Spinal cord (tissue), 10 donors: ENCODE data around the gene TRABD. TPM values are rescaled to one million over a fixed set of nuclear protein-coding genes. Genes with fewer than 3 reads are reported as not detected.
A peak's percentile ranks its signal among the peaks of the same experiment; 100 is the strongest.

Source experiments
- DNase-seq, 6 donors: peaks; one replicate each; pipeline versions ENCODE4 v3.0.0 to v3.0.0-alpha.2; 2013 to 2015; ENCODE audit warnings: low spot score in 6 of 6, low read depth in 4 of 6
- H3K27ac ChIP-seq: one replicate; pipeline ENCODE4 v1.5.1; 2013; ENCODE audit warnings: low read depth, low read length, control low read depth
- H3K27me3 ChIP-seq: one replicate; pipeline ENCODE4 v1.6.1; 2013; ENCODE audit warnings: low read length; ENCODE audit not compliant: control insufficient read depth, insufficient read depth
- H3K36me3 ChIP-seq: one replicate; pipeline ENCODE4 v1.6.1; 2013; ENCODE audit warnings: low read length; ENCODE audit not compliant: control insufficient read depth, insufficient read depth
- H3K4me1 ChIP-seq: one replicate; pipeline ENCODE4 v1.6.1; 2013; ENCODE audit warnings: low read length; ENCODE audit not compliant: control insufficient read depth, insufficient read depth
- H3K4me3 ChIP-seq: one replicate; pipeline ENCODE4 v1.5.1; 2013; ENCODE audit warnings: low read depth, low read length, control low read depth
- H3K9me3 ChIP-seq: one replicate; pipeline ENCODE4 v1.6.1; 2013; ENCODE audit warnings: low read length; ENCODE audit not compliant: control insufficient read depth, insufficient read depth
- WGBS: methylation state at CpG from one replicate; pipeline ENCODE4 v1.1.5; 2013; ENCODE audit warnings: missing lambda C conversion rate; ENCODE audit not compliant: insufficient coverage; 5-methylcytosine and 5-hydroxymethylcytosine counted together
- polyA plus RNA-seq, 2 donors: library from polyadenylated mRNA; unstranded; fragments of 120-200 nt; gene quantifications; one replicate each; pipeline ENCODE4 v1.2.1, GENCODE V29; 2013; ENCODE audit not compliant: insufficient read length in 2 of 2
- total RNA-seq, 2 donors: library from RNA; depleted of rRNA in 1 of 2; stranded (reverse); fragments of 120-200 nt in 1 of 2; fragments of >200 nt in 1 of 2; gene quantifications; one replicate each; pipeline versions ENCODE4 v1.2.3 to v1.2.4, GENCODE V29; 2013 to 2014
- donor health status: healthy.

The TRABD gene
- total and polyA plus RNA-seq, 4 donors, result 5.4 to 34.7 (median 21.7) TPM

DNA sequence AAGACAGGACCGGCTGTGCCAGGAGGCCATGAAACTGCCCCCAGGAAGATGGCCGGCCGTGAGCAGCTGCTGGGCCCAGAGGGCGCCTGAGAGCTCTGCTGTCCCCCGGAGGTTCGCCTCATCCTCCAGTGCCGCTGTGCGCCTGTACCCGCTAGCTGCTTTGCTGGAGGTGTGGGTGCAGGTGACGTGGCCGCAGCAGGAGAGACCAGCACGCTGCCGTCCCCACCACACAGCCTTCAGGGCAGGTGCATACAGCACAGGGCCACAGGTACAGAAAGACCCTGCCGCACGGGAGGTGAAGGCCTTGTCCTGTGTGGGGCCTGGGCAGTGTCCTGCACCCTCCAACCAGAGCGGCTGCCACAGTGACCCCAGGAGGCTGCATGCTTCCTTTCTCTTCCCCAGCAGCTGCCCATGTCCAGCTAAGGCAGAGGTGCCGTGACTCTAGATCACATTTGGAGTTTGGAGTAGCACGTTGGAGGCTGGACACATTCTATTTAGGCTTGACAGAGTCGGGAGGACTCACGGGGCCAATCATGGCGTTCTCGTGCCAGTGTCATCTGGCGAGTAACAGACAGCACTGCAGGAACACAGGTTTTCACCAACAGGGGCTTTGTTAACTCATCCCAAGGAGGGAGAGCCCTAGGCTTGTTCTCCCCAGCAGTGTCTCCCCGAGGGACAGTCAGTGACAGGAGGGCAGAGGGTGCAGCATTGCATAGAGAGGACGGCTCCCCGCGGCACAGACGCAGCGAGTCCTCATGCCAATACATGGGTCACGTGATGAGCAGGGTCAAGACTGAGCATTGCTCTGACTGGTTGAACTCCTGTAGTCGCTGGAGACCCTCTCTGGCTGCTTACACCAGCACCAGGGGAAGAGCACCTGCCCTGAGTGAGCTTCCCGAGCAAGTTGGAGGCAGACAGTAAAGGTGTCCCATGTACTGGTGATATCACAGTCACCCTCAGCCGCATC is 33.9 kb upstream of the TRABD start:
- Histone ChIP-seq H3K27me3 (no peaks in the 10 kb centered on the region), H3K9me3 (no peaks in the 10 kb centered on the region), H3K36me3 (no peaks in the 10 kb centered on the region), H3K4me1 (peaks cover 28% of the 10 kb centered on the region), H3K4me3 (no peak overlapping the region), H3K27ac (no peak overlapping the region)
- no peak for DNase-seq
- WGBS, result 79% methylated on average over 32 of the region's 33 CpGs

DNA sequence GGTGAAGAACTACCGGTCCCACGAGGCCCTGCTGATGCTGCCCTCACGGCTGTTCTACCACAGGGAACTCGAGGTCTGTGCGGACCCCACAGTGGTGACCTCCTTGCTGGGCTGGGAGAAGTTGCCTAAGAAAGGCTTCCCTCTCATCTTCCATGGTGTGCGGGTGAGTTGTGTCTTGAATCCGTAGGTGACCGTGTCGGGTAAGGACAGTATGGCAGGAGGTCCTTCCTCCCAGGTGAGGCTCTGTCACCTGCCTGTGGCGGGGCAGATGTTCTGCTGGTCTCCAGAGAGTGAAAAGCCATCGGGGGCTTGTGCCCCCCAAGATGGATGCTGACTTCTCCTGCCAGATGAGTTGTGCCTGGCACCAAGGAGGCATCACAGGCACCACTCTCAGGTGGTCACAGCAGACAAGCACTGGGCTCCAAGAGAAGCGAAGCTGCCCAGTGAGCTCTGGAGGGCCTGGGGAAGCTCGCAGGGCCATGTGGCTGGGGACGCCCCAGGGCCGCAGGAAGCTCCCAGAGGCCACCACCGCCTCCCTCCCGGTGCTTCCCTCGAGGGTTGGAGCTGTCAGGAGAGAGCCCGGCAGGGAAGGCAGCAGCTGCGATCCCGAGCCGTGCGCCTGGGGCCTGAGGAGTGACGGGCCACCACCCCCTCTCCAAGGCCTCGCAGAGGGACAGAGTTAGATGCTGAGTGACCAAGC is 32.5 kb upstream of the TRABD start:
- Histone ChIP-seq H3K4me1 (peaks cover 15% of the 10 kb centered on the region), H3K27ac (no peak overlapping the region), H3K4me3 (no peak overlapping the region), H3K36me3 (peaks cover 3% of the 10 kb centered on the region), H3K27me3 (peaks cover 3% of the 10 kb centered on the region), H3K9me3 (no peaks in the 10 kb centered on the region)
- 82% methylated on average over 15 of the region's 25 CpGs for WGBS
- DNase-seq, result no peak

DNA sequence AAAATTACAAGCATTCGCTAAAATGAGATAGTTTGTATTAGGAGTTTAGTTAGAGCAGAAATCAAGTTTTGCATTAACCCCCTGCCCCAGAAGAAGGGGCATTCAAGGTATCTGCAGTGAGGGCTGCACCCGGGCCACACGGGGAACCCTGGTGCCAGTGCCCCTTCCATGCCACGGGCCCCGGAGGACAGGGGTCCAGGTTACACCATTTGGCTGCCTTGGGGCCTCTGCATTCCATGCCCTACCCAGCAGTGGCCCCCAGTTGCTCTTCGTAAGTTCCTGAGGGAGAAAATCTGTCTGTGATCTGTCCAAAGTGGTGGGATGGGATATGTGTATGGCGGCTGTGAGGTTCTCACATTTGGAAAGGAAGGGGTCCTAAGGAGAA is 32.0 kb upstream of the TRABD start:
- 94% methylated on average over 5 of the region's 7 CpGs for WGBS
- H3K4me1 ChIP-seq, result peaks cover 14% of the 10 kb centered on the region
- H3K27me3 ChIP-seq, result peaks cover 3% of the 10 kb centered on the region
- DNase-seq, result no peak
- H3K27ac ChIP-seq, result no peak overlapping the region
- H3K36me3 ChIP-seq, result peaks cover 3% of the 10 kb centered on the region
- no peaks in the 10 kb centered on the region for H3K9me3 ChIP-seq
- H3K4me3 ChIP-seq, result no peak overlapping the region

DNA sequence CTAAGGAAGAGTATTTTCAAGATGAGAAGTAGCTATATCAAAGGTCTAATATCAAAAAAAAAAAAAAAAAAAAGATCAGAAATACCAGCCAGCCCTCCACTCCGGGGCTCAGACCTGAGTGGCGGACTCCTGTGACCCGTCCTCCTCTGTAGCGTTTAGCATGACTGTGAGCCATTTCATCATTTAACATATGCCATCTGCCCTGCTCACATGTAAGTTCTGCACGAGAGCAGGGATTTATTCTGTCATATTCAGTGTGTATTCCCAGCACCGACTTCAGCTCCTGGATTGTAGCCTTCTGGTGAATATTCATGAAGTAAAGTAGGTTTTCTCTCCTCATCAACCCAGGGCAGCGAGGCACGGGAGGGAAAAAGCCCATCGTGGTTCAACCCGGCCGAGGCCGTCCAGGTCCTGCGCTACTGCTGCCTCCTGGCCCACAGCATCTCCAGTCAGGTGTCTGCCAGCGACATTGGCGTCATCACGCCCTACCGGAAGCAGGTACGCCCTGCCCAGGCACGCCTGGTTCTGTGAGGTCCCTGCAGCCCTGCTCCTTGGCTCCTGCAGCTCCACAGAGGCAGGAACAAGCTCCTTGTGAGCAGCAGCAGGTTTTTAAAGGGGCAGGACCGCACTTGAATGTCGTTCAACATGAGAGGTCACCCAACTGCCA is 27.9 kb upstream of the TRABD start:
- 77% methylated on average over 20 of the region's 21 CpGs for WGBS
- H3K27me3 ChIP-seq, result peaks cover 3% of the 10 kb centered on the region
- peak in 1 of 6 donors; percentile 47 for DNase-seq
- H3K4me3 ChIP-seq, result no peak overlapping the region
- H3K36me3 ChIP-seq, result peaks cover 3% of the 10 kb centered on the region
- H3K9me3 ChIP-seq, result no peaks in the 10 kb centered on the region
- no peaks in the 10 kb centered on the region for H3K4me1 ChIP-seq
- no peak overlapping the region for H3K27ac ChIP-seq

DNA sequence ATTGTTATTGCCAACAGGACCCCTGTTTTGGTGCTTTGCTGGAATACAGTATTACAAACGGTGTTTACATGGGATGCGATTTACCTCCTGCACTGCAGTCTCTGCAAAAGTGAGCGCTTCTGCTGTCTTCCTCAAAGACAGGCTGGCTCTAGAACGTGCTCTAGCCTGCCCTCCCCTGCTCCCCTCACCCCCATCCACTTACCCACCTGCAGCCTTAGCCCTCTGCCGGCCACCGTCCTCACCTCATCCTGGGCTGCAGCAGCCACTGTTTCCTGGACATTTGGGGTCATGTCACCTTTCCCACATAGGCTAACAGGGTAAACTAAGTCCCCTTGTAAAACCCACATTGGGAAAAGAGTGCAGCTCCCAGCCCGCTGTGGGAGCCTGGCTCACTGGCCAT is 24.8 kb upstream of the TRABD start:
- H3K4me3 ChIP-seq, result no peak overlapping the region
- H3K27me3 ChIP-seq, result peaks cover 3% of the 10 kb centered on the region
- H3K36me3 ChIP-seq, result peaks cover 5% of the 10 kb centered on the region
- H3K9me3 ChIP-seq, result no peaks in the 10 kb centered on the region
- H3K27ac ChIP-seq, result no peak overlapping the region
- no peaks in the 10 kb centered on the region for H3K4me1 ChIP-seq
- WGBS, result 79% methylated on average over 7 of the region's 7 CpGs
- no peak for DNase-seq

DNA sequence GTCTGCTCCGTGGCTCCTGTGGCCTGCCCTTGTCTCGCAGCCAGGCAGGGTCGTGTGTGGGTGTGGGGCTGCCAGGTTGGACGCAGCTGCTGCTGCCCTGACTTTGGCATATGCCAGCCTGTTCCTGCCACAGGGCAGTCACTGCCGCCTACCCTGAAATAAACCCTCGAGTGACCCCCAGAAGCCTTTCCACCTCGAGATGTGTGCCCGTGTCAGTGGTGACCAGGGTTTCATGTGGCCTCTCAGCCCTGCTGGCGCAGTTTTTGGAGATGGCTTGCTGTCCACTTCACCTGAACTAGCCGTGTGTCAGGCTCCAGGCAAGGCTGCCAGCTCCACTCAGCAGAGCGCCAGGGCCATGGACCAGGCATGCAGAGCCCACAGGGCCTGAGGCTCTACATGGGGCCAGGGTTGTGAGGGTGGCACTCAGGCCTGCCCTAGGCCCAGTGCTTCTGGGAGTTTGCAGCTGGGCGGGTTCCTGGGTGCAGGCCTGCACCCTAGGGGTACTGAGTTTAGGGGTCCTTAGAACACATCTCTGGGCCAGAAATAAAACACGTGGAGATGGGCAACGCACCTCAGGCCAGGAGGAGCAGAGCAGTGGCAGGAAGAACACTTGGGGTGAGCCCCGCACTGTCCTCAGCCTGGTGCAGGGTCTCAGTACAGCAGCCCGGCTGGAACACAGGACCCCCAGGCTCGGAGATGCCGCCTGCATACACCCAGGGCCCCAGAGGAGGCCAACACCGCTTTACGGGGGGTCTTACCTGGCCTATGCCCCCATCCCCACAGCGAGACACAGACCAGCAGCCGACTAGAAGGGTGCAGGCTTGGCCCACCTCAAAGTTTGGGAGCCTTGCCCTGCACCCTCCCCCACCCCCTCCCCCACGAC is 24.0 kb upstream of the TRABD start:
- H3K9me3 ChIP-seq, result no peaks in the 10 kb centered on the region
- peaks cover 5% of the 10 kb centered on the region for H3K36me3 ChIP-seq
- DNase-seq, result no peak
- no peaks in the 10 kb centered on the region for H3K4me1 ChIP-seq
- H3K27me3 ChIP-seq, result peaks cover 3% of the 10 kb centered on the region
- WGBS, result 87% methylated on average over 16 of the region's 23 CpGs
- no peak overlapping the region for H3K4me3 ChIP-seq
- H3K27ac ChIP-seq, result no peak overlapping the region

DNA sequence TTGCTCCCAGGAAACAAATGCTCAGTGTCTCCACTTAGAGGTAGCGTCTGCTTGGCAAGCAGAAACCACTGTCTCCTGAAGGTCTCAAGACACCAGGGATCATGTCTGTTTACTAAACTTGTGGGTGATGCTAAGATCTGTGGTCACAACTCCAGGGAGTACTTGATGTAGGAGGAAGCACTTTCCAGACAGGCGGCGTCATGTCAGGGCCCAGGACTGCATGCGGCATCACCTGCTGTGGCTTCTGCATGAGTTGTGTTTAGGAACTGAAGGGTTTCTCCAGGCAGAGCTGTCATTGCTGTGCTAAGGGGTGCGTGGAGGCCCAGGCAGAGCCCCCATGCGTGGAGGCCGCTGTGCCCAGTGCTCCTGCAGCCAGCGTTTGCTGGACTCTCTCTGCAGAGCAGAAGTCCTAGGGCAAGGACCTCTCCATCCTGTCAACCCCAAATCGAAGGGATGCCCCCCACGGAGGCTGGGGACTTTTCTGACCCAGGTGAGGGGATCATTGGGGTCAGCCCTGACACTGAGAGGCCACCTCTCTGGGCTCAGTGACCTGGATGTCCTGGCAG is 23.2 kb upstream of the TRABD start:
- peaks cover 3% of the 10 kb centered on the region for H3K27me3 ChIP-seq
- no peak for DNase-seq
- H3K4me3 ChIP-seq, result no peak overlapping the region

DNA sequence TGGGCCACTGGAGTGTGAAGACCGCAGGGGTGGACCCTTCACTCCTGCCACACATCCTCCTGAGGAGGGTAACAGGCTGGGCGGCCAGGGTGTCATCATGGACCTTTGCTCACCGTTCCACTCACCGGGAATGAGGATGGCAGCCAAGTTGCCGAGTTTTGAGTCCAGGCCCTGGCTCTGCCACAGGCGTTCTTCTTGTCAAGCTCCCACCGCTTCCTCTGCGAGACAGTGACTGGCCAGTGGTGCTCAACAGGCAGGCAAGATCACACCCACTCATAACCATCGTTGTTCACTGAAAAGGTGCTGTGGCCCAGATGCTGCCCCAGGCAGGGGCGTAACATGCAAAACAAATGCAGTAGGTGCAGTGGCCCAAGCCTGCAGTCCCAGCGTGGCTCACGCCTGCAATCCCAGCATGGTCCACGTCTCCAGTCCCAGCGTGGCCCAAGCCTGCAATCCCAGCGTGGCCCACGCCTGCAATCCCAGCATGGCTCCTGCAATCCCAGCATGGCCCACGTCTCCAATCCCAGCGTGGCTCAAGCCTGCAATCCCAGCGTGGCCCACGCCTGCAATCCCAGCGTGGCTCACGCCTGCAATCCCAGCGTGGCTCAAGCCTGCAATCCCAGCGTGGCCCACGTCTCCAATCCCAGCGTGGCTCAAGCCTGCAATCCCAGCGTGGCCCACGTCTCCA is 20.1 kb upstream of the TRABD start:
- Histone ChIP-seq H3K4me1 (peaks cover 7% of the 10 kb centered on the region), H3K36me3 (peaks cover 3% of the 10 kb centered on the region), H3K4me3 (no peak overlapping the region), H3K9me3 (no peaks in the 10 kb centered on the region), H3K27ac (no peak overlapping the region), H3K27me3 (peaks cover 6% of the 10 kb centered on the region)
- 97% methylated on average over 28 of the region's 28 CpGs for WGBS
- no peak for DNase-seq

More for the DNA sequence above, 23.2 kb upstream of the TRABD start:
- peaks cover 5% of the 10 kb centered on the region for H3K36me3 ChIP-seq
- no peaks in the 10 kb centered on the region for H3K9me3 ChIP-seq
- H3K4me1 ChIP-seq, result no peaks in the 10 kb centered on the region
- 80% methylated on average over 10 of the region's 10 CpGs for WGBS
- no peak overlapping the region for H3K27ac ChIP-seq
